Endodermal cell (in vitro differentiated cells): ENCODE measurements around the gene PHKG2. TPM values are rescaled to one million over a fixed set of nuclear protein-coding genes. Genes with fewer than 3 reads are reported as not detected.

Experiments
- DNase-seq: peaks from one replicate; pipeline ENCODE4 v3.0.0-alpha.2; 2017
- H3K27ac ChIP-seq: 2 replicates; pipeline ENCODE4 v1.5.1; 2013; ENCODE audit warnings: mild to moderate bottlenecking, low read depth, low read length, moderate library complexity
- H3K27me3 ChIP-seq: 2 replicates; pipeline ENCODE4 v1.6.1; 2013; ENCODE audit warnings: mild to moderate bottlenecking, low read length, moderate library complexity; ENCODE audit not compliant: insufficient read depth, control insufficient read depth, poor library complexity, severe bottlenecking
- H3K36me3 ChIP-seq: 2 replicates; pipeline ENCODE4 v1.7.0; 2013; ENCODE audit warnings: mild to moderate bottlenecking, low read length, moderate library complexity; ENCODE audit not compliant: control insufficient read depth, insufficient read depth
- H3K4me1 ChIP-seq: one replicate; pipeline ENCODE4 v1.7.0; 2013; ENCODE audit warnings: low read length; ENCODE audit not compliant: control insufficient read depth, insufficient read depth
- H3K4me3 ChIP-seq: 2 replicates; pipeline ENCODE4 v1.5.1; 2013; ENCODE audit warnings: mild to moderate bottlenecking, low read length, moderate library complexity
- H3K9ac ChIP-seq: 2 replicates; pipeline ENCODE4 v1.6.1; 2013; ENCODE audit warnings: mild to moderate bottlenecking, low read length, moderate library complexity; ENCODE audit not compliant: poor library complexity, severe bottlenecking; ENCODE audit errors: extremely low read depth
- H3K9me3 ChIP-seq: 2 replicates; pipeline ENCODE4 v1.6.1; 2013; ENCODE audit warnings: mild to moderate bottlenecking, low read length, moderate library complexity; ENCODE audit not compliant: control insufficient read depth
- H3K27ac Mint-ChIP-seq: 2 replicates; pipeline ENCODE4 v1.8.0; 2020; ENCODE audit warnings: mixed read lengths
- H3K27me3 Mint-ChIP-seq: 2 replicates; pipeline ENCODE4 v1.8.0; 2021; ENCODE audit warnings: mild to moderate bottlenecking, mixed read lengths; ENCODE audit not compliant: insufficient read depth
- H3K36me3 Mint-ChIP-seq: 2 replicates; pipeline ENCODE4 v1.8.0; 2020; ENCODE audit warnings: low read depth, mixed read lengths
- H3K4me1 Mint-ChIP-seq: 2 replicates; pipeline ENCODE4 v1.8.0; 2020; ENCODE audit warnings: mixed read lengths
- H3K4me3 Mint-ChIP-seq: 2 replicates; pipeline ENCODE4 v1.8.0; 2020; ENCODE audit warnings: mild to moderate bottlenecking, moderate library complexity, mixed read lengths
- H3K9me3 Mint-ChIP-seq: 2 replicates; pipeline ENCODE4 v1.8.0; 2020; ENCODE audit warnings: mild to moderate bottlenecking, mixed read lengths
- CTCF ChIP-seq: fragments of 200-600 bp; sonication (generic); conservative IDR thresholded peaks from 2 replicates; pipeline ENCODE4 v1.5.0; 2021; ENCODE audit warnings: antibody characterized with exemption, mild to moderate bottlenecking
- WGBS, 2 experiments: methylation state at CpG; one replicate each; pipeline versions ENCODE4 v1.1.5 to v1.1.7; 2013; ENCODE audit warnings: missing lambda C conversion rate in 2 of 2, mixed read lengths in 1 of 2; ENCODE audit not compliant: insufficient coverage in 1 of 2, insufficient read length in 1 of 2; 5-methylcytosine and 5-hydroxymethylcytosine counted together
- total RNA-seq, 2 donors: library from RNA; stranded (reverse); fragmentation: NEBNext Ultra II Directional in 1 of 2; extraction: Animal tissue kit (Norgen Biotek cat#: 25700) in 1 of 2; gene quantifications; 2 replicates in 1 of 2; 3 replicates in 1 of 2; pipeline ENCODE4 v1.2.1, GENCODE V29; 2021

The PHKG2 gene
- total RNA-seq, 2 donors from 2014 or later = 49.8 to 54.8 TPM

- H3K36me3 ChIP-seq = peaks cover 79% of the 10 kb centered on the region
- H3K27ac Mint-ChIP-seq = no peak overlapping the region
- H3K9me3 Mint-ChIP-seq = no peaks in the 10 kb centered on the region
- H3K36me3 Mint-ChIP-seq = peaks cover 60% of the 10 kb centered on the region
- no peak for TF ChIP-seq CTCF
- H3K4me3 Mint-ChIP-seq = no peak overlapping the region
- H3K4me3 ChIP-seq = no peak overlapping the region
- no peaks in the 10 kb centered on the region for H3K9me3 ChIP-seq
- no peak overlapping the region for H3K27ac ChIP-seq
- DNase-seq = no peak
- H3K4me1 Mint-ChIP-seq = peaks cover 8% of the 10 kb centered on the region
- 95 to 100% methylated on average over 6 to 10 of the region's 10 CpGs for WGBS, 2 experiments
- H3K27me3 Mint-ChIP-seq = no peaks in the 10 kb centered on the region
- H3K9ac ChIP-seq = no peak overlapping the region
- H3K27me3 ChIP-seq = no peaks in the 10 kb centered on the region
- H3K4me1 ChIP-seq = no peaks in the 10 kb centered on the region
These were observed 44.3 kb upstream of the PHKG2 start for GRCh38 chr16:30703971-30704370.

GRCh38 chr16:30706046-30706445 is 42.2 kb upstream of the PHKG2 start:
- Histone ChIP-seq H3K4me1 (no peaks in the 10 kb centered on the region), H3K9ac (no peak overlapping the region), H3K4me3 (no peak overlapping the region), H3K9me3 (no peaks in the 10 kb centered on the region), H3K27ac (no peak overlapping the region), H3K27me3 (no peaks in the 10 kb centered on the region), H3K36me3 (peaks cover 85% of the 10 kb centered on the region)
- TF ChIP-seq CTCF = no peak
- Mint-ChIP-seq H3K27ac (no peak overlapping the region), H3K4me3 (no peak overlapping the region), H3K36me3 (peaks cover 71% of the 10 kb centered on the region), H3K9me3 (no peaks in the 10 kb centered on the region), H3K27me3 (no peaks in the 10 kb centered on the region), H3K4me1 (no peaks in the 10 kb centered on the region)
- no peak for DNase-seq
- WGBS, 2 experiments = 94 to 97% methylated on average over 6 of the region's 6 CpGs

GRCh38 chr16:30710971-30711370 is 37.3 kb upstream of the PHKG2 start:
- no peak for TF ChIP-seq CTCF
- Histone ChIP-seq H3K4me1 (no peaks in the 10 kb centered on the region), H3K9me3 (no peaks in the 10 kb centered on the region), H3K9ac (no peak overlapping the region), H3K36me3 (peaks cover 92% of the 10 kb centered on the region), H3K27me3 (no peaks in the 10 kb centered on the region), H3K4me3 (no peak overlapping the region), H3K27ac (no peak overlapping the region)
- Mint-ChIP-seq H3K4me1 (no peaks in the 10 kb centered on the region), H3K27ac (no peak overlapping the region), H3K27me3 (no peaks in the 10 kb centered on the region), H3K36me3 (peaks cover 78% of the 10 kb centered on the region), H3K9me3 (no peaks in the 10 kb centered on the region), H3K4me3 (no peak overlapping the region)
- WGBS, 2 experiments = 95 to 100% methylated on average over 4 of the region's 4 CpGs
- DNase-seq = no peak
